ENCODE data around the gene RGS9BP. TPM values are rescaled to one million over a fixed set of nuclear protein-coding genes. Genes with fewer than 3 reads are reported as not detected.

Gene RGS9BP
- total RNA-seq, 2 experiments from 2014 or later = 0.54 to 0.72 TPM

DNA sequence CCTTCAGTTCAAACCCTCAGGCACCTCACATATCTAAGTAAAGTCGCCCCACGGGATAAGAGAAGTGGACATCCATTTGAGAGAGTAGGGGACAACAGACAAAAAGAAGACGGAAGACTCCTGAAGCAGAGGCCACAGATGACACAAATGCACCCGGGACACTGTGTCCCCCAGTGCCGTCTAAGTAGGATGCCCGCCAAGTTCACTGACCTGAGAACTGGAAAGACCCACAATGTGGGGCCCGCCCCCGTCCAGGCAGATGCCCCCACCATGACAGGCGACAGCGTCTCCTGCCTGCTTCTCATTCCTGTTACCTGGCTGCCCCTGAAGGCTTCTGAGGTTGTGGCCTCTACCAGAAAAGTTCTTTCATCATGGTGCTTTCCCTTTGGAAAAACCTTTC is 17.6 kb upstream of the RGS9BP start:
- no peak overlapping the region for H3K4me3 ChIP-seq (ENCODE audit: low read depth, low read length, poor library complexity, severe bottlenecking)
- no peak overlapping the region for H2AFZ ChIP-seq (ENCODE audit: low read length)
- peaks cover 16% of the 10 kb centered on the region; the same call in 1 of the 2 replicates for H3K79me2 ChIP-seq (ENCODE audit: insufficient read depth, low read depth, low read length)
- no TSS peak for BruUV-seq (replicated peaks)
- intact Hi-C loops (cut with micrococcal nuclease; ENCODE audit: unreplicated experiment) = no loop called here
- no peak for DNase-seq (ENCODE audit: low spot score)
- no peak overlapping the region for H3K27ac ChIP-seq (ENCODE audit: low read depth, low read length, poor library complexity, severe bottlenecking)
- no peak overlapping the region for H3K4me2 ChIP-seq (ENCODE audit: low read length)
- ChIA-PET CTCF (ENCODE audit: unreplicated experiment) (no interaction called here), POLR2A (no interaction called here)
- H3K9me3 ChIP-seq (ENCODE audit: low read length) = no peaks in the 10 kb centered on the region
- no peaks in the 10 kb centered on the region for H3K9me2 ChIP-seq (ENCODE audit: insufficient read depth, low read length)
- peaks cover 11% of the 10 kb centered on the region for H3K4me1 ChIP-seq (ENCODE audit: insufficient read depth, low read length, poor library complexity, severe bottlenecking)
- H4K20me1 ChIP-seq (ENCODE audit: insufficient read depth, low read length) = peaks cover 6% of the 10 kb centered on the region; the same call in 1 of the 2 replicates
- TF ChIP-seq, protein P1, sequence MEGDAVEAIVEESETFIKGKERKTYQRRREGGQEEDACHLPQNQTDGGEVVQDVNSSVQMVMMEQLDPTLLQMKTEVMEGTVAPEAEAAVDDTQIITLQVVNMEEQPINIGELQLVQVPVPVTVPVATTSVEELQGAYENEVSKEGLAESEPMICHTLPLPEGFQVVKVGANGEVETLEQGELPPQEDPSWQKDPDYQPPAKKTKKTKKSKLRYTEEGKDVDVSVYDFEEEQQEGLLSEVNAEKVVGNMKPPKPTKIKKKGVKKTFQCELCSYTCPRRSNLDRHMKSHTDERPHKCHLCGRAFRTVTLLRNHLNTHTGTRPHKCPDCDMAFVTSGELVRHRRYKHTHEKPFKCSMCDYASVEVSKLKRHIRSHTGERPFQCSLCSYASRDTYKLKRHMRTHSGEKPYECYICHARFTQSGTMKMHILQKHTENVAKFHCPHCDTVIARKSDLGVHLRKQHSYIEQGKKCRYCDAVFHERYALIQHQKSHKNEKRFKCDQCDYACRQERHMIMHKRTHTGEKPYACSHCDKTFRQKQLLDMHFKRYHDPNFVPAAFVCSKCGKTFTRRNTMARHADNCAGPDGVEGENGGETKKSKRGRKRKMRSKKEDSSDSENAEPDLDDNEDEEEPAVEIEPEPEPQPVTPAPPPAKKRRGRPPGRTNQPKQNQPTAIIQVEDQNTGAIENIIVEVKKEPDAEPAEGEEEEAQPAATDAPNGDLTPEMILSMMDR (conservative IDR thresholded peaks at IDR 0.05; ENCODE audit: low read length) = no peak
- TF ChIP-seq EZH2phosphoT487 (IDR thresholded peaks at IDR 0.05; ENCODE audit: borderline replicate concordance, low read depth, low read length) = no peak
- peaks cover 46% of the 10 kb centered on the region for H3K36me3 ChIP-seq (ENCODE audit: insufficient read depth, low read length)

DNA sequence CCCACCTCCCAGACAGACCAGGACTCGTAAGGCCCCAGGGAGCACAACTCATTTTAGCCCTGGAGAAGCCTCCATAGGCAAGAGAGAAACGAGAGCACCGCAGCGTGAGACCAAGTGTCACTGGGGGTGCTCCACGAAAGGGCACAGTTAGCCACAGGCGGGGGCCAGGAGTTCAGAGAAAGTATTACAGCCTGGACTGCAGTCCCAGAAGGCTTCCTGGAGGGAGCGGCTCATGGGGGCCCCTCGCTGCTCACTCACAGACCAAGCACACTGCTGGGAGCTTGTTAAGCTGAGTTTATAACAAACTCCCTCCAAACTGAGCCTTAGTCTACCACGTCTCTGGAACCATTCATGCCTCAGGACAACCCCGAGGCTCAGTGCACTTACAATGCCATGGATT is 17.1 kb upstream of the RGS9BP start:
- BruUV-seq (replicated peaks) = no TSS peak

DNA sequence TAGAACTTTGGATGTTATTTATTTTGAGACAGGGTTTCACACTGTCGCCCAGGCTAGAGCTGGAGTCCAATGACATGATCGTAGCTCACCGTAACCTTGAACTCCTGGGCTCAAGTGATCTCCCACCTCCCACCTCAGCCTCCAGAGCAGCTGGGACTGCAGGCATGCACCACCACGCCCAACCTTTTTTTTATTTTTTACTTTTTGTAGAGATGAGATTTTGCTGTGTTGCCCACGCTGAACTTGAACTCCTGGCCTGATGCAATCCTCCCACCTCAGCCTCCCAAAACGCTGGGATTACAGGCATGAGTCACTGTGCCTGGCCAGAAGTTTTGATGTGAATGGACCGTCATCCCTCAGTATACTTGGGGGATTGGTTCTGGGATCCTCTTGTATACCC is 14.3 kb upstream of the RGS9BP start:
- Histone ChIP-seq H2AFZ (ENCODE audit: low read length) (no peak overlapping the region), H3K79me2 (ENCODE audit: insufficient read depth, low read depth, low read length) (peaks cover 30% of the 10 kb centered on the region), H3K4me1 (ENCODE audit: insufficient read depth, low read length, poor library complexity, severe bottlenecking) (peaks cover 13% of the 10 kb centered on the region), H3K4me3 (ENCODE audit: low read depth, low read length, poor library complexity, severe bottlenecking) (no peak overlapping the region), H3K9me3 (ENCODE audit: low read length) (no peaks in the 10 kb centered on the region), H3K27ac (ENCODE audit: low read depth, low read length, poor library complexity, severe bottlenecking) (no peak overlapping the region), H3K9me2 (ENCODE audit: insufficient read depth, low read length) (no peaks in the 10 kb centered on the region), H4K20me1 (ENCODE audit: insufficient read depth, low read length) (peaks cover 6% of the 10 kb centered on the region; the same call in 1 of the 2 replicates), H3K4me2 (ENCODE audit: low read length) (no peak overlapping the region), H3K36me3 (ENCODE audit: insufficient read depth, low read length) (peaks cover 33% of the 10 kb centered on the region)
- intact Hi-C loops (cut with micrococcal nuclease; ENCODE audit: unreplicated experiment) = no loop called here
- no TSS peak for BruUV-seq (replicated peaks)
- TF ChIP-seq, protein P1 (conservative IDR thresholded peaks at IDR 0.05; ENCODE audit: low read length) = no peak
- no peak for TF ChIP-seq EZH2phosphoT487 (IDR thresholded peaks at IDR 0.05; ENCODE audit: borderline replicate concordance, low read depth, low read length)
- CTCF ChIA-PET (ENCODE audit: unreplicated experiment) = no interaction called here
- POLR2A ChIA-PET = interaction anchor here (0.7 kb wide), 1 partner anchor 504 kb away, joined by 6 read pairs; no protein-coding TSS in a partner anchor
- no peak for DNase-seq (ENCODE audit: low spot score)

More for the DNA sequence above, 17.1 kb upstream of the RGS9BP start:
- H3K27ac ChIP-seq (ENCODE audit: low read depth, low read length, poor library complexity, severe bottlenecking) = no peak overlapping the region
- H3K4me1 ChIP-seq (ENCODE audit: insufficient read depth, low read length, poor library complexity, severe bottlenecking) = peaks cover 13% of the 10 kb centered on the region
- DNase-seq (ENCODE audit: low spot score) = no peak
- no peaks in the 10 kb centered on the region for H3K9me3 ChIP-seq (ENCODE audit: low read length)
- H3K4me2 ChIP-seq (ENCODE audit: low read length) = no peak overlapping the region
- no peak overlapping the region for H2AFZ ChIP-seq (ENCODE audit: low read length)
- ChIA-PET CTCF (ENCODE audit: unreplicated experiment) (no interaction called here), POLR2A (no interaction called here)
- H3K9me2 ChIP-seq (ENCODE audit: insufficient read depth, low read length) = no peaks in the 10 kb centered on the region
- peaks cover 47% of the 10 kb centered on the region for H3K36me3 ChIP-seq (ENCODE audit: insufficient read depth, low read length)
- H4K20me1 ChIP-seq (ENCODE audit: insufficient read depth, low read length) = peaks cover 6% of the 10 kb centered on the region; the same call in 1 of the 2 replicates
- intact Hi-C loops (cut with micrococcal nuclease; ENCODE audit: unreplicated experiment) = no loop called here
- H3K79me2 ChIP-seq (ENCODE audit: insufficient read depth, low read depth, low read length) = peaks cover 21% of the 10 kb centered on the region
- H3K4me3 ChIP-seq (ENCODE audit: low read depth, low read length, poor library complexity, severe bottlenecking) = no peak overlapping the region
- TF ChIP-seq EZH2phosphoT487 (IDR thresholded peaks at IDR 0.05; ENCODE audit: borderline replicate concordance, low read depth, low read length) = no peak
- TF ChIP-seq, protein P1 (conservative IDR thresholded peaks at IDR 0.05; ENCODE audit: low read length) = no peak

Measured in OCI-LY7 (cell line).